OCI-LY3 (cell line): ENCODE data around the gene FCRLB.

Source experiments
- EZH2phosphoT487 ChIP-seq: fragments of 200-600 bp; shearing (Covaris generic); IDR thresholded peaks from 2 replicates; pipeline ENCODE4 v1.6.1; 2018; ENCODE audit warnings: antibody characterized with exemption, mixed run types, low read depth
- TF ChIP-seq, protein P1 (sequence below): fragments of 200-600, 300-600 bp; sonication (generic); IDR thresholded peaks from 2 replicates; pipeline ENCODE4 v1.5.1; 2014; ENCODE audit warnings: antibody characterized with exemption, low read length, low read depth

- TF ChIP-seq, protein P1, sequence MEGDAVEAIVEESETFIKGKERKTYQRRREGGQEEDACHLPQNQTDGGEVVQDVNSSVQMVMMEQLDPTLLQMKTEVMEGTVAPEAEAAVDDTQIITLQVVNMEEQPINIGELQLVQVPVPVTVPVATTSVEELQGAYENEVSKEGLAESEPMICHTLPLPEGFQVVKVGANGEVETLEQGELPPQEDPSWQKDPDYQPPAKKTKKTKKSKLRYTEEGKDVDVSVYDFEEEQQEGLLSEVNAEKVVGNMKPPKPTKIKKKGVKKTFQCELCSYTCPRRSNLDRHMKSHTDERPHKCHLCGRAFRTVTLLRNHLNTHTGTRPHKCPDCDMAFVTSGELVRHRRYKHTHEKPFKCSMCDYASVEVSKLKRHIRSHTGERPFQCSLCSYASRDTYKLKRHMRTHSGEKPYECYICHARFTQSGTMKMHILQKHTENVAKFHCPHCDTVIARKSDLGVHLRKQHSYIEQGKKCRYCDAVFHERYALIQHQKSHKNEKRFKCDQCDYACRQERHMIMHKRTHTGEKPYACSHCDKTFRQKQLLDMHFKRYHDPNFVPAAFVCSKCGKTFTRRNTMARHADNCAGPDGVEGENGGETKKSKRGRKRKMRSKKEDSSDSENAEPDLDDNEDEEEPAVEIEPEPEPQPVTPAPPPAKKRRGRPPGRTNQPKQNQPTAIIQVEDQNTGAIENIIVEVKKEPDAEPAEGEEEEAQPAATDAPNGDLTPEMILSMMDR: no peak
- no peak for TF ChIP-seq EZH2phosphoT487
These were observed 52.4 kb downstream of the FCRLB start for GRCh38 chr1:161773791-161774190.
